NT2/D1 (cell line): ENCODE results near the gene MUC5B.

Experiments
- DNase-seq: peaks from one replicate; pipeline ENCODE4 v3.0.0-alpha.2; 2011; ENCODE audit warnings: low read depth, low spot score
- H3K27me3 ChIP-seq: 2 replicates; pipeline ENCODE4 v1.6.0; 2011; ENCODE audit warnings: mild to moderate bottlenecking; ENCODE audit not compliant: insufficient read length, insufficient read depth
- H3K36me3 ChIP-seq: 2 replicates; pipeline ENCODE4 v1.6.1; 2011; ENCODE audit warnings: mild to moderate bottlenecking, low read length, mixed read lengths; ENCODE audit not compliant: insufficient read depth, insufficient read length
- H3K4me1 ChIP-seq: 2 replicates; pipeline ENCODE4 v1.5.1; 2011; ENCODE audit not compliant: insufficient read depth, insufficient read length
- H3K4me3 ChIP-seq: 2 replicates; pipeline ENCODE4 v1.5.1; 2011; ENCODE audit warnings: low read depth; ENCODE audit not compliant: insufficient read length
- H3K9ac ChIP-seq: 2 replicates; pipeline ENCODE4 v1.6.0; 2011; ENCODE audit warnings: low read depth; ENCODE audit not compliant: insufficient read length
- H3K9me3 ChIP-seq: 2 replicates; pipeline ENCODE4 v1.5.1; 2011; ENCODE audit warnings: mild to moderate bottlenecking, low read length; ENCODE audit not compliant: insufficient read depth
- SUZ12 ChIP-seq: IDR thresholded peaks from 2 replicates; pipeline ENCODE4 v1.6.1; 2011; ENCODE audit not compliant: insufficient read length, insufficient read depth; ENCODE audit errors: extremely low read depth
- YY1 ChIP-seq: IDR thresholded peaks from 2 replicates; pipeline ENCODE4 v1.6.1; 2011; ENCODE audit not compliant: insufficient read length, insufficient read depth

MUC5B gene

DNA sequence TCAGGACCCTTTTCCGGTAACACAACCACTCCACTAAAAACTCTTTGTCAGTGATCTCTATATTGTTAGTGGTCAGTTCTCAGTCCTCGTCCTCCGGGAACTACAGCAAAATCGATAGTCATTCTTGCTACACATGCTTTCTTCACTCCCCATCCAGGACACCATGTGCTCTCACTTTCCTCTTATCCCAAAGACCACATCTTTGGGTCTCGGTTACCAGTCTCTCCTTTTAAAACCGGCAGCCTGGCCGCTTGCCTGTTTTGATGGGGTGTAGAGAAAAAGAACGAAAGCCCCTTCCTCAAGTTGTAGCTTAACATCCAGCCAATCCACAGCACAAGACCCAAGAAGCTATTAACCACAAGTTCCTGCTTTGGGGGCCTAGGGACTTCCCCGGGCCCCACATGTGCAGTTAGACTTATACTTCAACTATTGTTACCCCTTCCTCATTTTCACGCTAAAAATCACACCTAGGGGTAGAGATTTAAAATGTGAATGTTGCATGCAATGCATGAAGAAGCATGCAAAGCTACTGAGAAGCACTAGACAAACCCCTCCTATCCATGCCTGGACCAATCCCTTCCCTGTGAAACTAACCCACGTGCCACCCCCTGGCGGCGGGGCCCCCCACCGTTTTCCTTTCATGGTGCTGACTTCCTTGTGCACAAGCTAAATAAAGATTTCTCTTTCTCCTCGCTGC, 88.1 kb downstream of the MUC5B start:
- TF ChIP-seq SUZ12 (no peak), YY1 (no peak)
- Histone ChIP-seq H3K27me3 (peaks cover 6% of the 10 kb centered on the region), H3K4me1 (peaks cover 2% of the 10 kb centered on the region), H3K9ac (peak overlapping the region; percentile 98), H3K9me3 (peaks cover 22% of the 10 kb centered on the region), H3K4me3 (peak overlapping the region; percentile 77), H3K36me3 (peaks cover 24% of the 10 kb centered on the region)
- DNase-seq, result no peak
